ENCODE data around the gene FXN.
"Not testable (repeated sequence)": the region's sequence is repeated elsewhere in the genome, so short reads cannot be mapped to it uniquely, and the experiment has no call there.

The FXN gene

GRCh38 chr9:69065660-69066059 lies 30.1 kb downstream of the FXN start:
- DNase-seq (ENCODE audit: low read depth in 1 of 2, low spot score in 1 of 2) = no peak

- DNase-seq (ENCODE audit: low read depth in 1 of 2, low spot score in 1 of 2) = no peak
Observed at GRCh38 chr9:69066955-69067354, 31.4 kb downstream of the FXN start.

- no peak for DNase-seq (ENCODE audit: low read depth in 1 of 2, low spot score in 1 of 2)
Observed at GRCh38 chr9:69070201-69070600, 34.6 kb downstream of the FXN start.

- no peak for DNase-seq (ENCODE audit: low read depth in 1 of 2, low spot score in 1 of 2)
Observed at GRCh38 chr9:69071059-69071458, 35.5 kb downstream of the FXN start.

GRCh38 chr9:69073103-69073502 lies 37.6 kb downstream of the FXN start:
- no peak for DNase-seq (ENCODE audit: low read depth in 1 of 2, low spot score in 1 of 2)

- DNase-seq (ENCODE audit: low read depth in 1 of 2, low spot score in 1 of 2) = no peak
Observed at GRCh38 chr9:69074801-69075200, 39.2 kb downstream of the FXN start.

GRCh38 chr9:69076550-69076949 lies 41.0 kb downstream of the FXN start:
- no peak for DNase-seq (ENCODE audit: low read depth in 1 of 2, low spot score in 1 of 2)

GRCh38 chr9:69078069-69078468 lies 42.5 kb downstream of the FXN start:
- DNase-seq (ENCODE audit: low read depth in 1 of 2, low spot score in 1 of 2) = no peak

- DNase-seq (ENCODE audit: low read depth in 1 of 2, low spot score in 1 of 2) = no peak
Observed at GRCh38 chr9:69078581-69078980, 43.0 kb downstream of the FXN start.

GRCh38 chr9:69079186-69079585 lies 43.6 kb downstream of the FXN start:
- DNase-seq (ENCODE audit: low read depth in 1 of 2, low spot score in 1 of 2) = no peak

GRCh38 chr9:69081261-69081660 lies 45.7 kb downstream of the FXN start:
- no peak for DNase-seq (ENCODE audit: low read depth in 1 of 2, low spot score in 1 of 2)

- no peak for DNase-seq (ENCODE audit: low read depth in 1 of 2, low spot score in 1 of 2)
Observed at GRCh38 chr9:69083321-69083720, 47.8 kb downstream of the FXN start.

- DNase-seq (ENCODE audit: low read depth in 1 of 2, low spot score in 1 of 2) = no peak
Observed at GRCh38 chr9:69085569-69086283, 50.2 kb downstream of the FXN start.

- DNase-seq (ENCODE audit: low read depth in 1 of 2, low spot score in 1 of 2) = no peak
Observed at GRCh38 chr9:69086312-69086711, 50.8 kb downstream of the FXN start.

GRCh38 chr9:69086769-69087168 lies 51.2 kb downstream of the FXN start:
- DNase-seq (ENCODE audit: low read depth in 1 of 2, low spot score in 1 of 2) = no peak

- DNase-seq (ENCODE audit: low read depth in 1 of 2, low spot score in 1 of 2) = no peak
Observed at GRCh38 chr9:69089082-69089481, 53.5 kb downstream of the FXN start.

GRCh38 chr9:69089491-69089890 lies 53.9 kb downstream of the FXN start:
- DNase-seq (ENCODE audit: low read depth in 1 of 2, low spot score in 1 of 2) = no peak

GRCh38 chr9:69090140-69090750 lies 54.7 kb downstream of the FXN start:
- no peak for DNase-seq (ENCODE audit: low read depth in 1 of 2, low spot score in 1 of 2)

- no peak for DNase-seq (ENCODE audit: low read depth in 1 of 2, low spot score in 1 of 2)
Observed at GRCh38 chr9:69090946-69091345, 55.4 kb downstream of the FXN start.

GRCh38 chr9:69093471-69094103 lies 58.0 kb downstream of the FXN start:
- no peak for DNase-seq (ENCODE audit: low read depth in 1 of 2, low spot score in 1 of 2)

GRCh38 chr9:69094361-69095135 lies 59.0 kb downstream of the FXN start:
- not testable (repeated sequence) for DNase-seq (ENCODE audit: low read depth in 1 of 2, low spot score in 1 of 2)

GRCh38 chr9:69097064-69097463 lies 61.5 kb downstream of the FXN start:
- no peak for DNase-seq (ENCODE audit: low read depth in 1 of 2, low spot score in 1 of 2)

All from activated CD4-positive, alpha-beta T cell treated with anti-CD3 and anti-CD28 coated beads, Interleukin-2, amount 50 U/mL, for 24 hours (primary cell).